ENCODE measurements around the gene PRRT4.

The PRRT4 gene

DNA sequence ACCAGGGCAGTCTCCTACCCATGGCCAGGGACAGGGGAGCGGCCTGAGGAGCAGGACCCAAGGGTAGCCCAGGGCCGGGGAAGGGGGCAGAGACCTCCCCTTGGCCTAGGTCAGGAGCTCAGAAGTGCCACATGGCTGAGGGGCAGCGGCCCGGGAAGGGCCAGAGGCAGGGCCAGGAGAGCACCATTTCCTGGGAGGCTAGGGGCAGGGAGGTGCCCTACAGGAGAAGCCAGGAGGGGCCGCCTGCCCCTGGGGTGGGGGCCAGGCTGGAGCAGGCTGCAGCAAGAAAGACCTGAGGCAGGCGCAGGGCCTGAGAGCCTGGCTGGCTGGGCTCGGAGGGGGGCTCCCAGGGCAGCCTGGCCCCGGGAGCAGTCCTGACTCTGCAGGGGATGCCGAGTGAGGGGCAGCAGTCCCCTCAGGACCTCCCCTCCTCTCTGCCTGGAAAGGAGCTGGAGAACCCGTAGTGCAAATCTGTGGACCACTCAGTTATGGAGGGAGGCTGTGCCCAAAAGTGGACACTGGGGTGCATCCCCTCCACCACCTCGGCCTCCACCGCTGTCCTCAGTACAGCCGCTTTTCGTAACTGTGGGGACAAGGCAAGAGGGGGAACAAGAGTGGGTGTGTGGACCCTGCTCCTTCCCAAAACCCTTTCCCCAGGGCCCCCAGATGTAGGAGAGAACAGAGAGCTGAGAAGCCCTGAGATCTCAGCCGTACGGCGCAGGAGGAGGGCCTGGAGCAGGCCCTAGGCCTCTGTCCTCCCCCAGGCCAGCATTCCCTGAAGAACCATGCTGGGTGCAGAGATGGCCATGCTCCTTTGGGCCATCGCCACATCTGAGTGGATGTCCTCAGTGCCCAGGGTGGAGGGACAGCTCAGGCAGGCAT lies 31.2 kb upstream of the PRRT4 start:
- Histone ChIP-seq H3K9ac (ENCODE audit: low read length) (no peak overlapping the region), H3K27me3 (ENCODE audit: control insufficient read depth, insufficient read depth, low read length) (peaks cover 5% of the 10 kb centered on the region), H3K4me1 (ENCODE audit: control insufficient read depth, insufficient read depth, low read length) (no peaks in the 10 kb centered on the region), H3K4me3 (ENCODE audit: low read length) (no peak overlapping the region), H3K9me3 (ENCODE audit: control insufficient read depth, low read length) (no peaks in the 10 kb centered on the region), H3K36me3 (ENCODE audit: control insufficient read depth, insufficient read depth, low read length) (peaks cover under 1% of the 10 kb centered on the region)

DNA sequence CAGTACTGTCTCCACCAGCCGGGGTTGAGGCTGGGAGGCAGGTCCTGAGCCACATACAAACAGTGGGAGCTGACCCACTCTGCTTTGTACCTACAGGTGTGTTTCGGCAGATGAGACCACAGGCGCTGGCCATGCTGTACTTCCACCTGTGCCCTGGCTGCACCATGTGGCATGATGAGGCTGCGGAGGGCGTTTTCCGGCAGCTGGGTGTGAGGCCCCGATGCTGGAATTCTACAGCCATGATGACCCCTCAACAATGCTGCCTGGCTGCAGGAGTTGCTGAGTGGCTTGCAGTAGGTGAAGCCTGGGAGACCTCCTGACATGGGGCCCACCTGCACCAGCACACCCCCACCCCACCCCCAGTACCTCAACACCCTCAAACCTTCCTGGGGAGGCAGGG lies 30.3 kb upstream of the PRRT4 start:
- H3K4me1 ChIP-seq (ENCODE audit: control insufficient read depth, insufficient read depth, low read length): no peaks in the 10 kb centered on the region
- no peak overlapping the region for H3K4me3 ChIP-seq (ENCODE audit: low read length)
- H3K36me3 ChIP-seq (ENCODE audit: control insufficient read depth, insufficient read depth, low read length): no peaks in the 10 kb centered on the region
- H3K27me3 ChIP-seq (ENCODE audit: control insufficient read depth, insufficient read depth, low read length): peaks cover 5% of the 10 kb centered on the region
- no peak overlapping the region for H3K9ac ChIP-seq (ENCODE audit: low read length)
- H3K9me3 ChIP-seq (ENCODE audit: control insufficient read depth, low read length): no peaks in the 10 kb centered on the region

DNA sequence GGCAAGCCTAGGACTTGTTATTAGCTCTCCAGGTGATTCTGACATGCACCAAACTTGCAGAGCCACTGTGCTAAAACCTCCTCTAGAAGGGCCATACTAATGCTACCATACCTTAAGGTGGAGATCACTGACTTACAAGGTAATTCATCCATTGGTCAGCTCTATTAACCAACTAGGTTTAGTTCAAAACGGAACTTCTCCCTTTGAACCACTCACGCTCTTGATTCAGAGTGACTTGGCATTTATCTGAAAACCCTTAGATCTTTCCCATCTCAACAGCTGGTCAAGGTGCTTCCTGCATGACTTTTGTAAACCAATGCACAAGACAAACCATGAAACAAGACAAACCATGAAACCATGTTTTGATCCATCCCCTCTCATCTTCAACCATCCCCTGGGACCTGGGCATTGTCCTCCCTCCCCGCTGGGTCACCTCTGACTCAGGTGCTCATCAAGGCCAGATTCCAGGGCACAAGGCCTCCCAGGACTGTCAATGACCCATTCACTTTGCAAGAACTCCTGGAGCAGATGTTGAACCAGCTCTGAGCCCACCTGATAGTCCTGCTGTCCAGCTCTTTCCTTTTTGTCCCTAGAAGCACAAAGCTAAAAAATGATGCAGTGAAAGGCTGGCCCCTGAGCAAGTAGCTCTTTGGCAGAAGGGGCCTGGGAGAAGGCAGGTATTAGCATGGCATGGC lies 29.5 kb upstream of the PRRT4 start:
- Histone ChIP-seq H3K9me3 (ENCODE audit: control insufficient read depth, low read length) (no peaks in the 10 kb centered on the region), H3K27me3 (ENCODE audit: control insufficient read depth, insufficient read depth, low read length) (peaks cover 5% of the 10 kb centered on the region), H3K4me3 (ENCODE audit: low read length) (no peak overlapping the region), H3K4me1 (ENCODE audit: control insufficient read depth, insufficient read depth, low read length) (no peaks in the 10 kb centered on the region), H3K9ac (ENCODE audit: low read length) (no peak overlapping the region), H3K36me3 (ENCODE audit: control insufficient read depth, insufficient read depth, low read length) (no peaks in the 10 kb centered on the region)

DNA sequence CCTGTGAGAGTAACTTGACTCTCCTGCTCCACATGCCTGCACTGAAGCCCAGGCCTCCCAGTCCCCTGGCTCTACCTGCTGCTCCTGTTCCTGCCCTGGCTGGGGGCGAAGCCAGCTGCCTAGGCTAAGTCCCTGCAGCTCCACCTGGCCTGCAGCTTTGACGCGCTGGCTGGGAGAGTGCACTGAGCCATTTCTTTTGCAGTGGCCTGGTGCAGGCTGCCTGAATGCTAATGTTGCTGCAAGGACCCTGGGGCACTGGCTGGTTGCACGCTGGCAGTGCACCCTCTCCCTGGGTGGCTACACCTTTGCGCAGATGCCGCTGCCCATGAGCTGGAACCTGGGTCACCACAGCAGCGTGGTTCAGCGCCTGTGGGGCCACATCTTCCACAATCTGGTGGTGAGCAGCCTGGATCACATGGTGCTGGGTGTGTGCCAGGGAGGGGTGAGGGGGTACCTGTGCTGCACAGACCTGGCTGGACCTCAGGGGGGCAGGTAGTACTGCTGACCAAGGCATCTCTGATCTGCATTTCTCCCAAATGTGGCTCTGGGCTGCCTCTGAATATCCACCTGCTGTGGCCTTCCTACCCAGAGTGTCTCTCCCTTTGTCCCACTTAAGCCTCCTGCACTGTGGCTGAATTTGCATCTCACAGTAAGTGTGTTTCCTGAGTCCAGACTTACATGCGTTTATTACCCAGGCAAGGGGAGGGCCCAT lies 28.3 kb upstream of the PRRT4 start:
- Histone ChIP-seq H3K27me3 (ENCODE audit: control insufficient read depth, insufficient read depth, low read length) (peaks cover 5% of the 10 kb centered on the region), H3K4me3 (ENCODE audit: low read length) (no peak overlapping the region)

DNA sequence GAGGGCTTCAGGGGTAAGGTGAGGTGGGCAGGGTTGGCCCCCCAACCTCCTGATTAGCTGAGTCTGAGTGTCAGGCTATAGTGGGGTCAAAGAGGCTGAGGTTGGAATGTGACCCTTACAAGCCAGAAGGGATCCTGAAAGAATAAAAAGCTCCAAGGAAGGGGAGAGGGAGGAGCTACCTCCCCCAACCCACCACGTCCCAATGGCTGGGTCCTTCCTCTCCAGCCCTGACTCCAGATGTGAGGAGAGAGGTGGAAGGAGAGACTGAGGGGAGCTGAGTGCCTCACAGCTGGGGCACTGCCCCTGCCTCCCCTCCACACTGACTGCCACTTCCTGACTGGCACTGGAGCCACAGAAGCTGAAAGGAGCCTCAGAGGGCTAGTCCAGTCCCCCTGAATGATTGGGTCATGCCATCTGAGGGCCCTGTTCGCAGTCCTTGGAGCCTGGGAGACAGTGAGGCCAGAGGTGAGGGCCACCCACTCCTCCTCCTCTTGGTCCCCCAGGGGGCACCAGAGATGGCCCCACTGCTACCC lies 27.7 kb upstream of the PRRT4 start:
- H3K9me3 ChIP-seq (ENCODE audit: control insufficient read depth, low read length): no peaks in the 10 kb centered on the region
- H3K4me3 ChIP-seq (ENCODE audit: low read length): no peak overlapping the region
- no peak overlapping the region for H3K9ac ChIP-seq (ENCODE audit: low read length)
- no peaks in the 10 kb centered on the region for H3K36me3 ChIP-seq (ENCODE audit: control insufficient read depth, insufficient read depth, low read length)
- H3K4me1 ChIP-seq (ENCODE audit: control insufficient read depth, insufficient read depth, low read length): no peaks in the 10 kb centered on the region
- peaks cover 5% of the 10 kb centered on the region for H3K27me3 ChIP-seq (ENCODE audit: control insufficient read depth, insufficient read depth, low read length)

More for the DNA sequence above, 28.3 kb upstream of the PRRT4 start:
- Histone ChIP-seq H3K4me1 (ENCODE audit: control insufficient read depth, insufficient read depth, low read length) (no peaks in the 10 kb centered on the region), H3K36me3 (ENCODE audit: control insufficient read depth, insufficient read depth, low read length) (no peaks in the 10 kb centered on the region), H3K9ac (ENCODE audit: low read length) (no peak overlapping the region), H3K9me3 (ENCODE audit: control insufficient read depth, low read length) (no peaks in the 10 kb centered on the region)

DNA sequence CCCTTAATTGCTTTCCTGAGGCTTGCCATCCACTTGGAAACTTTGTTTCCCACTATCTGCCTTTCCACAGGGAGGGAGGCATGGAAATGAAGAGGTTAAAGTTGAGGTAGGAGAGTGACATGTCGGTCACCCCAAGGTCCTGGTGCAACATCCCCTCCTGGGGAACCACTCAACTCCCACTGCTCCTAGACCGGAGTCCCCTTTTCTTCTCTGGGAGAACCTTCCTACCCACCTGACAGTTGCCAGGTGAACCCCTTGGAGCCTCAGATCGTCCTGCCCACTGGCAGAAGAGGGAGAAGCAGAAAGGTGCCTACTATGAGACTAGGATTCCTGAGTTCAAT lies 26.6 kb upstream of the PRRT4 start:
- no peak overlapping the region for H3K9ac ChIP-seq (ENCODE audit: low read length)
- H3K4me1 ChIP-seq (ENCODE audit: control insufficient read depth, insufficient read depth, low read length): no peaks in the 10 kb centered on the region
- H3K27me3 ChIP-seq (ENCODE audit: control insufficient read depth, insufficient read depth, low read length): peaks cover 5% of the 10 kb centered on the region
- H3K4me3 ChIP-seq (ENCODE audit: low read length): no peak overlapping the region
- H3K9me3 ChIP-seq (ENCODE audit: control insufficient read depth, low read length): no peaks in the 10 kb centered on the region
- H3K36me3 ChIP-seq (ENCODE audit: control insufficient read depth, insufficient read depth, low read length): no peaks in the 10 kb centered on the region

DNA sequence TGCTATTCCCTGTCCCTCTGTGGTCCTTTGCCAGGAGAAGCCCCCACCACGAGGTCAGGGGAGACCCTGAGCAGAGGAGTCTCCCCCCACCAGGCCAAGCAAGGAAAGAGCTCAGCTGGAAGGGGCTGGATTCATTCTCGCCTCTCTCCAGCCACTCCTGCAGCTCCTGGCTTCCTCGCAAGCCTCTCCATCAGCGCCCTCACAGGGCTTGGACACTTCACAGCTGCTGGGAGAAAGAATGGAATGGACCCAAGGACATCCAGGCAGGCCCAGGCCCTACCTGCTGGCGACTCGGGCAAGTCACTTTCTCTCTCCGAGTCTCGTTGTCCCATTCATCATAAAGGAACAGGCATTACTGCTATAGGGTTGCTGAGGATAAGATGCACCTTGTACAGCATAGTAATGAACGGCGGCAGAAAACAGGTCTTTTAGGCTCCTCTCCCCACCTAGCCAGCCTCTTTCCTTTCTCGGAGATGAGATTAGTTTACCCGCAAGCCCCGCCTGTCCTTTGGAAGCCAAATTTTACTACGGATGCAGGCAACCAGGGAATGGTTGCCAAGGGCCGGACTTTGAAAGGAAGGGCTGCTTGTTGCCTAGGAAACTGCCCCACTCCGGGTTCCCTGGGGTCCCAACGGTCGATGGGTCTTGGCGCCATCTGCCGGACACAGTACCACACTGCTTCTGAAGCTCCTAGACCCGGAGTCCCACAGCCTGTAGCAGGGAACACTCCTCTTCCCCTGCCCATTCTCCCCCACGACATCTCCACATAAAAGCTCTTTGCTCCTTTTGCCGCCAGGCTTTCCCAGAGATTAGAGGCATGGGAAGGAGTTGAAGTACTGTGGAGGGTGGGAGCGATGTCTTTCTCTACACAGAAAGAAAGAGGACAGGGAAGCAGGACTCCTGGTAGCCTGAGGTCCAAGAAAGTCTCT lies 26.0 kb upstream of the PRRT4 start:
- Histone ChIP-seq H3K27me3 (ENCODE audit: control insufficient read depth, insufficient read depth, low read length) (peaks cover 5% of the 10 kb centered on the region), H3K9me3 (ENCODE audit: control insufficient read depth, low read length) (no peaks in the 10 kb centered on the region), H3K4me1 (ENCODE audit: control insufficient read depth, insufficient read depth, low read length) (no peaks in the 10 kb centered on the region), H3K4me3 (ENCODE audit: low read length) (no peak overlapping the region), H3K9ac (ENCODE audit: low read length) (no peak overlapping the region), H3K36me3 (ENCODE audit: control insufficient read depth, insufficient read depth, low read length) (no peaks in the 10 kb centered on the region)

DNA sequence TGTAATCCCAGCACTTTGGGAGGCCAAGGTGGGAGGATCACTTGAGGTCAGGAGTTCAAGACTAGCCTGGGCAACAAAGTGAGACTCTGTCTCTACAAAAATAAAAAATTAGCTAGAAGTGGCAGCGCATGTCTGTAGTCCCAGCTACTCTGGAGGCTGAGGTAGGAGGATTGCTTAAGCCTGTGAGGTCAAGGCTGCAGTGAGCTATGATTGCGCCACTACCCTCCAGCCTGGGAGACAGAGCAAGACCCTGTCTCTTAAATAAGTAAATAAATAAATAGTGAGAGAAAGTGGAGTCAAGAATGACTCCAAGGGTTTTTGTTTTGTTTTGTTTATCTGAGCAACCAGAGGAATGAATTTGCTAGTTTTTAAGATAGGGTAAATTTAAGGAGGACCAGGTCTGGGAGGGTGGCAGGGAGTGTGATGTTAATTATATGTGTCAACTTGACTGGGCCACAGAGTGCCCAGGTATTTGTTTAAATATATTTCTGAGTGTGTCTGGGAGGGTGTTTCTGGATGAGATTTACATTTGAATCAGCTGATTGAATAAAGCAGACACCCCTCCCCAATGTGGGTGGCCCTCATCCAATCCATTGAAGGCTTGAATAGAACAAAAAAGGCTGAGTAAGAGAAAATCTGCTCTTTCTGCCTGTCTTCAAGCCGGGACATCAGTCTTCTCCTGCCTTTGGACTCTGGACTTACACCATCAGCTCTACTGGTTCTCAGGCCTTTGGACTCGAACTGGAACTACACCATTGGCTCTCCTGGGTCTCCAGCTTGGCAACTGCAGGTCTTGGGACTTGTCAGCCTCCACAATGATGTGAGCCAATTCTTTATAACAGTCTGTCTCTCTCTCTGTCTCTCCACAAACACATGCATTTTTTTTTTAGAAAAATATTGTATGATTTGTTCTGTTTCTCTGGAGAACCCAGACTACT lies 24.8 kb upstream of the PRRT4 start:
- H3K27me3 ChIP-seq (ENCODE audit: control insufficient read depth, insufficient read depth, low read length): peaks cover 5% of the 10 kb centered on the region
- no peaks in the 10 kb centered on the region for H3K36me3 ChIP-seq (ENCODE audit: control insufficient read depth, insufficient read depth, low read length)
- H3K9ac ChIP-seq (ENCODE audit: low read length): no peak overlapping the region
- H3K4me1 ChIP-seq (ENCODE audit: control insufficient read depth, insufficient read depth, low read length): no peaks in the 10 kb centered on the region
- no peak overlapping the region for H3K4me3 ChIP-seq (ENCODE audit: low read length)
- H3K9me3 ChIP-seq (ENCODE audit: control insufficient read depth, low read length): no peaks in the 10 kb centered on the region

DNA sequence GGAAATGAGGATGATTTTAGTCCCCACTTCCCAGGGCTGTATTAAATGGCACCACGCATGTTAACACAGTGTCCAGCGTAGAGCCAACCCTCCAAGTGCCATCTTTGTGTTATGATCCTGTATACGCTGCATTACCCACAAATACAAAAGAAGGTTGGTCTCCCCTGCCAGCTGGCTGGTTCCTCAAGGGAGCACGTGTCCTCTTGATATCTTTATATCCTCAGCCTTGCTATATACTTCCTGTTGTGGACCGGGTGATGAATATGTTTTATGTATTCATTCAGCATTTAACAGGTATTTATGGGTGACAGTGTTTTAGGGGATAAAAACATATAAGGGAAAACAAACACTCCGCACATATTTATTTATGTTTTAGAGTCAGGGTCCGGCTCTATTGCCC lies 23.2 kb upstream of the PRRT4 start:
- no peak overlapping the region for H3K9ac ChIP-seq (ENCODE audit: low read length)
- H3K27me3 ChIP-seq (ENCODE audit: control insufficient read depth, insufficient read depth, low read length): peaks cover 5% of the 10 kb centered on the region
- no peak overlapping the region for H3K4me3 ChIP-seq (ENCODE audit: low read length)
- H3K36me3 ChIP-seq (ENCODE audit: control insufficient read depth, insufficient read depth, low read length): no peaks in the 10 kb centered on the region
- H3K9me3 ChIP-seq (ENCODE audit: control insufficient read depth, low read length): no peaks in the 10 kb centered on the region
- H3K4me1 ChIP-seq (ENCODE audit: control insufficient read depth, insufficient read depth, low read length): no peaks in the 10 kb centered on the region

DNA sequence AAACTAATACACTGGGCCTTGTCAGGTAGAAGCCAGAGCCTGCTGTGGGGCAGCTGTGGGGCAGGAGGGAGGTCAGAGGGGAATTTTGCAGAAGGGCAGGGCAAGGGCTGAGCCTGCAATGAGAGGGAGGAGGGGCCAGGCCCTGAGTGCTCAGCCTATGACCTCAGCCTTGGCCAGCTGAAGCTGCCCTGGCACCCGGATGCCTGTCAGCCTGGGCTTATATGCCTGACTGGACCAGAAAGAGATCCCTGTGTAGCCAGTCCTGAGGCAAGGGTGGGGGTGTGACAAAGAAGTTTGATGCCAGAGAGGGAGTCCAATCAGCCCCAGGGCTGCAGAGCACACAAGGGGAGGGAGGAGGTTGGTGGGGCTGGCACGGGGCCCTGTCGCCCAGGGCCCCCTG lies 22.3 kb upstream of the PRRT4 start:
- Histone ChIP-seq H3K9ac (ENCODE audit: low read length) (no peak overlapping the region), H3K27me3 (ENCODE audit: control insufficient read depth, insufficient read depth, low read length) (peaks cover under 1% of the 10 kb centered on the region), H3K4me1 (ENCODE audit: control insufficient read depth, insufficient read depth, low read length) (no peaks in the 10 kb centered on the region), H3K36me3 (ENCODE audit: control insufficient read depth, insufficient read depth, low read length) (no peaks in the 10 kb centered on the region), H3K4me3 (ENCODE audit: low read length) (no peak overlapping the region), H3K9me3 (ENCODE audit: control insufficient read depth, low read length) (no peaks in the 10 kb centered on the region)

All from mucosa of stomach (tissue), 1 donor.